NOMO-1 treated with DMSO at 0.1 percent for 48 hours (cell line): ENCODE data around the gene PXMP4.

Experiments
- DNase-seq: peaks from one replicate; lab custom pipeline; 2025; ENCODE audit not compliant: unreplicated experiment; lab: John Stamatoyannopoulos, UW

The PXMP4 gene

GRCh38 chr20:33685328-33686099 lies 34.6 kb downstream of the PXMP4 start:
- peak; percentile 31 for DNase-seq

DNA sequence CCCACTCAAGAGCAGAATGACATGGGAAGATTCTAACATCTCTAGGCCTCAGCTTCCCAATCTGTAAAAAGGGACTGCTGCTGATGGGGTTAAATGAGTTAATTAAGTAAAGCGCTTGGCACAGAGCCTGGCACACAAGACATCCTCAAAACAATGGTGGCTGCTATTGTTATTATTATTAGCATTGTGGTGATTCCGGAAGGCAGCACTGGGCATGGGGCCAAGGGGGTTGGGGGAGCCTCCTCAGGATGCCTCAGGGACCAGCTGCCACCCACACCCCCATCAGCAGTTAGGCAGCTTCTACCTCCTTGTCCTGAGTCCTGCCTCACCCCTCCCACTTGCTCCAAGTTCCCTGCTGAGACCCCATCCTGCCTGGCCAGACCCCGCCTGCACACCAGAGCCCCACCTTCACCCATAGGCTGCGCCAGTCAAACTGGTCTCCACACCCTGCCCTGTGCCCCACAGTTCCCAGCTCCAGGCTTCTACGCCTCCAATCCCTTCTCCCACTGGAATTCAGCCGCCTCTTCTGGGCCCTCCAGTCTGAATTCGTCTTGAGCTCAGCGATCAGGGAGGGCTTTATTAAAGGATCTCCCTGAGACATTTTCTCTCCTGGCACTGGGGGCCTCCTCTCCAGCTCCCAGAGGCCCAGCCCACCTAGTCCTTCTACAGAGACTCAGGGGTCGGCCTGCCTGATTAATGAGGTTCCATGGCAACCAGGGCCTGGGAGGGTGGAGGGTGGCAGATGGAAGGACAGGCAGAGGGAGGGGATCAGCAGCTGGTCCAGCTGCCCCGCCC lies 35.4 kb downstream of the PXMP4 start:
- no peak for DNase-seq

DNA sequence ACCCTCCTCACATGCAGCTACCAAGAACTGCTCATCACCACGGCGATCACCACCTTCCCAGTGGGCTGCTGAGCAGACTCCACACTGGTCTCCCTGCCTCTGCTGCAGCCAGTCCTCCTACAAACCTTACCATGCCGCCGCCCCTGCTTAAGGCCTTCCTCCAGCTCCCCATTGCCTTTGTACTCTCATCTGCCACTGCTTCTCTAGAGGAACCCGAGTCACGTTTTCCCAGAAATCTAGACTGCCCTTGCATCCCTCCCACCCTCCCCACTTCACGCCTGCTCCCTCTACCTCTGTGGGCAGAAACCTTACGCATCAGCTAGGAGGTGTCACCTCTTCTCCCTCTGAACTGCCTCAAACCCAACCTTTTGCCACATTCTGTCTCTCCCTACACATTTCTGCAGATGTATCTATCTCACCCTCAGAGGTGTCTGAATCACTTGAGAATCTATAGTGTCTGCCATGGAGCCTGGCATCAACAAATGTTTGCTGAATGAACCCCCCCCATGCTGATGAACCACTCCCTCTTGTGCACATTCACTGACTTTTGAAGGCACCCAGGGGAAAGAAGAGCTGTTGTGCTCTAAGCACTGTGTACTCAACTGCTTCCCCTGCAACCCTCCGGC lies 38.3 kb downstream of the PXMP4 start:
- no peak for DNase-seq

GRCh38 chr20:33681288-33681687 lies 38.8 kb downstream of the PXMP4 start:
- no peak for DNase-seq

GRCh38 chr20:33680686-33681085 lies 39.4 kb downstream of the PXMP4 start:
- DNase-seq, result no peak

DNA sequence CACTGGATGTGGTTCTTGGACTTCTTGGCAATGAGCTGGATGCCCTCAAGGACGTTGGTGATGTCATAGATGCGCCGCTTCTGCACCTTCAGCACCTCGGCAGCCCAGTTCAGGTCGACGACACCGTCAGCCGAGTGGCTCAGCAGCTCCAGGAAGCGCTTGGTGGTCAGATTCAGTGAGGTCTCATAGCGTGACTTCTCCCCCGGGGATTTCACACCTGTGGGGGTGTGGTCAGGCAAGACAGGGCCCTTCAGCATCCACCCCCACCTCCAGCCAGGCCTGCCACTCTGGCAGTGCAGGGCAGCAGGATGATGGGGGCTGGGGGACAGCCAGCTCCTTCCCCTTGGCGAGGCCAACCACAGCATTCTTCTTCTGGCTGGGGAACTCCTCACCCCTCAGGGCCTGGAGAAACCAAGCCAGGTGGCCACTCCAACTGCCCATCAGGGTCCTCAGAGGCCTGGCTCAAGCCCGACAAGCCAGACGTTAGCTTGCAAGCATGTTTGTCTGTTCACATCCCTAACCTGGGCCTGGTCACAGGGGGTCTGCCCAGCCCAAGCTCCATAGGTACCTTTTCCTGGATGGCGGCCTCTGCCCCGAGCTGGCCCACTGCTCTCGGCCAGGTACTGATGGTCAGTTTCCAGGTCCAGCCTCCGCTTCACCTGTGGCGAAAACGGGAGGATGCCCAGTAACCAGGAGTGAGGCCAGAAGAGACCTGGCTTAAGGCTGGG lies 40.2 kb downstream of the PXMP4 start:
- no peak for DNase-seq

- DNase-seq, result no peak
These were observed 42.0 kb downstream of the PXMP4 start for GRCh38 chr20:33677991-33678702.

DNA sequence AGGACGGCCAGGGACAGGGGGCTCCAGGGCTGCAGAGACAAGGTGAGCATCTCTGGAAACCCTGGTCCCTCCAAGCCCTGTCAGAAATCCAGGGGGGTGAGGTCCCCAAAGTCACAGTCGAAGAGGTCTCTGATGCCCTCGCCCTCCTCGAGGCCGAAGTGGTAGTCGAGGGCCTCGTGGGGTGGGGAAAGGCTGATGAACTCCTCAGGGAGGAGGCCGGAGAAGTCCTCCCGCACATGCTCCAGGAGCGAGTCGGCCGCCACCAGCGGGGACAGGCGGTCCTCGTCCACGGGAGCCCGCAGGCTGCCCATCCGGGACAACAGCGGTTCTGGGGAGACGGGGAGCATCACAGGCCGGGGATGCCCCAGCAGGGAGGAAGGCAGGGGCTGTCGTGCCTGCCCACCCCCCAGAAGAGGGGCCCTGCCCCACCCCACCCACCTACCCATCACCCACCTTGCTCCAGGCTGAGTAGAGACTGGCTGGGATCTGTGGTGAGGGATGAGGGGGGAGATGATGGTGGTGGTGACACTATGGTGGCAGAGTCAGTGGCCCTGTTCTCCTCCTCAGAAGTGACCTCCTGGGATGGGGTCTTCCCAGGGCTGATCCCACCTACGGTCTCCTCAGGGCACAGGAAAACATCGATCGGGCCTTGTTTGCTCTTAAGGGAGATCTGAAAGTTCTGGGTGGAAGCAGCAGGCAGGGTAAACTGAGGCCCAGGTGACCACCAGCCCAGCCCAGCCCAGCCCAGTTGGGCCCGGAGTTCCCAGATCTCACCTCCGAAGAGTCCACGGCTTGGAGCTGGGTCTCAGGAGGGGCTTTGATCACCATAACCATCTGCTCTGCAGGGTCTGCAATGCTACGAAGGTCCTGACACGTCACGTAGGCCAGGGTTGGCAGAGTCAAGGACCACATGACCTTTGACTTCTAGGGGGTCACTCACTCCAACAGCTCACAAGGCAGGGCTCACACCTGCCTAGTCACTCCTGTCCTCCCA lies 43.2 kb downstream of the PXMP4 start:
- DNase-seq, result no peak

DNA sequence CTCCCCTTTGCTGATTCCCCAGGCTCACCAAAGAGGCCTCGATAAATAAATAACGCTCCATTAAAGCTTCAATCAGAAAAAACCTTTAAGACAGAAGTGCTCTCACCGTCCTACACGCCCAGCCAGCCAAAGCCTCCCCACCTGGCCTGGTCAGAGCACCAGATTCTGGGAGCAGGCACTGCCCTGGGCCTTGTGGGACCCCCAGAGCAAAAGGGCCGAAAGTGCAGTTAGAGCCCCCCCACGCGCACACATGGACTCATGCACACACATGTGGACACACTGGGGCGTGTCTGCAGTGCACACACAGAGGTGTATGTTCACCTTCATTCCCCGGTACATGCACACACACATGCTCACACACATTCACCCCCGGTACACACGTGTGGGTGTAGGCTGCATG lies 44.0 kb downstream of the PXMP4 start:
- DNase-seq, result no peak

DNA sequence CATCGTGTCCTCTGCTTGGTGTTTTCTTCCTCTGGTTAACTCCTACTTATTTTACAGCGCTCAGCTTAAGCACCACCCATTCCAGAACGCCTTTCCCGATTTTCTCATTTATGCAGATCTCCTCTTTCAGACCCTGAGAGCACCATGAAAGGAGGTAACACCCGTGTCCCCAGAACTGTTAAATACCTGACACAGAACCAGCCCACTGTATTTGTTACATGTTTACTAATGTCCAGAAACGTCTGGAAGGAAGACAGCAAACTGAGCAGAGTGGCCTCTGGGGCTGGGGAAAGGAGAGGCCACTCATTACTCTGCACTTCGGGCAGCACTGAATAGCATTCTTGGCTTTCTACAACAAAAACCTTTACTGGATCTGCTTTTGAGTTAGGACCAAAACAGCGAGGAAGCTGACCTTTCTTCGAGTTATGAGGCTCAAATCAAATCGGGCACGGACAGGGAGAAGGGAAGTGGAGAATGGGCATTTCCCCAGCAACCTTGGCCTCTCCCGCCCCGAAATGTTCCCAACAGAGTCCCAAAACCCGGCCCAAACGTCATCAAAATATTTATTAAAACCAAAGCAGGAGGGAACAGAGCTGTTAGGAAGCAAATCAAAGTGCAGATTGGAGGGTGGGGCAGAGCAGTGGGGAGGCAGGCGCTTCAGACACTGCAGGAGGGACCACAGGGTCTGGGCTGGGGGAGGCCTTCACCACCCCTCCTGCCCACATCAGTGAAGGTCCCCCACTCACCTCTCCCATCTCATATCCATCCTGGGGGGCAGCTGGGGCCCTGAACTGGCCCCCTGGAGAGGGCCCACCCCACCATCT lies 44.8 kb downstream of the PXMP4 start:
- DNase-seq, result no peak

DNA sequence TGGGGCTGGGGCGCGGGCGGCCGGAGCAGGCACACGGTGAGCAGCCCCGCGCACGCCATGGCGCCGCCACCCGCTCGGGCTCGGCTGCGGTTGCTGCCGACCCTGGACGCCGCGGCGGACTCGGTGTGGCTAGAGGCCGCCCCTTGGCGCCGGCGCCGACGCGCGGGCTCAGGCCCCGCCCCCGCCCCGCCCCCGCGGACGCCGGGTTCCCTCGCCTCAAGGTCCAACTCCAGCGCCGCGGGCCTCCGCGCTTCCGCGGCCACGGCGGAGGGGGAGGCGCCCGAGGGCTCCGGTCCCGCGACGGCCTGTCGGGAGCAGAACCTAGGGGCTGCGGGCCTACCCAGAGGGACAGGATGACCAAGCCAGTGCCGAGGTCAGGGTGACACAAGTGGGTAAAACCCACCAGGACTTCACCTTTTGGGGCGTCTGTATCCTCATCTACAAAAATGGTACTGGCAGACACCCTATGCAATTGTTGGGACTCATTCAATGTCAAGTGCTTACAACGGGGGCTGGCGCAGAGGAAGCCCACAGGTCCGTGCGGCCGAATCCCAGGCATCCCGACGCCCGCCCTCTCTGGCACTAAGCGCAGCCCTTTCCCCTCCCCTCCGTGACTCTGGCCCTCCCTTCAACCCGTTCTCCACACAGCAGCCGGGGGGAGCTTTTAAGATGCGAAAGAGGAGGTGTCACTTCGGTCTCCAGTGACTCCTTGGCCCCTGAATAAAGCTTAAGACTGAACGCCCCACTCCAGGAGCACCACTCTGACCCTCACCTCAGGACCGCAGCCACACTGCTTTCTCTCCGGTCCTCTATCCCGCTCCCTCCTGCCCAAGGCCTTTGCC lies 45.6 kb downstream of the PXMP4 start, which contains the start of gene NECAB3:
NECAB3 (minus strand) TSS at position 135 of the 842 bp plus-strand sequence; CDS start at position 59, 76 bp downstream.
- DNase-seq, result peak; percentile 29

DNA sequence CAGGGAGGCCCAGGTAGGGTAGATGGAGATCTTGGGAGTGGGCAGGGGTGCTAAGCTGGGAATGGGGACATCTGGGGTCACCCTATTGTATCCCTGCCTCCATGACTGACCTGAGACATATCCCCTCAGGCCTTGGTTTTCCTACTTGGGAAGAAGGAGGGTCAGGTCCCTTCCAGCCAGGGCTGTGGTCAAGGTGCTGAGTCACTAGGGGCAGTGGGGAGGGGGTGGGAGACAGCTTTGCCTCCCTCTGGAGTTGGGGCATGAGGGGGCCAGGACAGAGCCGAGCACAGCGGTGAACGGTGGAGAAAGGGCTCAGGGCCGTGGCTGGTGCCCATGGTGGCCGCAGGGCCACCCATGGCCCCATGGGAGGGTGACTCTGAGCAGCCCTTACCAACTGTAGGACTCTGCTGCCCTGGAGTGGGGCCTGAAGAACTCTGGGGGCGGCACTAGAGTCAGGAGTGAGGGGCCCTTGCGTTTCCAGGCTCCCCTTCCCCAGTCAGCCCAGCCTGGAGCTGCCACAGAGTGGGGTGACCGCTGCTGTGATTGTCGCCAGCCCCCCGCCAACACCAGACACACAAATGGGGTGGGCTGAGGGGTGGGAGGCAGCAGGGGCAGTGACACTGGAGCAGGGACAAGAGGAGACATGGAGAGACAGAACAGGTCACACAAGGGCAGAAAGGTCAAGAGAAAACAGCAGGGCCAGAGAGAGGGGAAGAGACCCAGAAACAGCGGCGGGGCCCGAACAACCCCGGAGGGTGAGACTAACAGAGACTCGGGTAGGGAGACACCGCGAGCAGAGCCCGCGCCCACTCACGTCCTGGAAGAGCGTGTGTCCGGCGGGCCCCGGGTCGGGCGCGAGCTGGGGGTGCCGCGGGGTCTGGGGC lies 46.5 kb downstream of the PXMP4 start:
- DNase-seq, result peak; percentile 29

DNA sequence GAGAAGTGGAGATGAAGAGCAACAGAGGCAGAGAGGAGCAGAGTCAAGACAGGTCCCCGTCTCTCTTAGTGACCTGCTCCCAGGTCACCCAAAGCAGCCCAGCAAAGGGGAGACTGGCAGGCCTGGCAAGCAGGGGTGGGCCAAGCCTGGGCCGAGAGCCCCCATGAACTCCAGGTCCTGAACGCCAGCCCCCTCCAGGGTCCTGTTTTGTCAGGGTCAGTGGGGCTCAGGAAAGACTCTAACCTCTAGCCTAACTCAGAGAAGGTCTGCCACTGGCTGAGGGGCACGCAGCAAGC lies 47.0 kb downstream of the PXMP4 start:
- no peak for DNase-seq

DNA sequence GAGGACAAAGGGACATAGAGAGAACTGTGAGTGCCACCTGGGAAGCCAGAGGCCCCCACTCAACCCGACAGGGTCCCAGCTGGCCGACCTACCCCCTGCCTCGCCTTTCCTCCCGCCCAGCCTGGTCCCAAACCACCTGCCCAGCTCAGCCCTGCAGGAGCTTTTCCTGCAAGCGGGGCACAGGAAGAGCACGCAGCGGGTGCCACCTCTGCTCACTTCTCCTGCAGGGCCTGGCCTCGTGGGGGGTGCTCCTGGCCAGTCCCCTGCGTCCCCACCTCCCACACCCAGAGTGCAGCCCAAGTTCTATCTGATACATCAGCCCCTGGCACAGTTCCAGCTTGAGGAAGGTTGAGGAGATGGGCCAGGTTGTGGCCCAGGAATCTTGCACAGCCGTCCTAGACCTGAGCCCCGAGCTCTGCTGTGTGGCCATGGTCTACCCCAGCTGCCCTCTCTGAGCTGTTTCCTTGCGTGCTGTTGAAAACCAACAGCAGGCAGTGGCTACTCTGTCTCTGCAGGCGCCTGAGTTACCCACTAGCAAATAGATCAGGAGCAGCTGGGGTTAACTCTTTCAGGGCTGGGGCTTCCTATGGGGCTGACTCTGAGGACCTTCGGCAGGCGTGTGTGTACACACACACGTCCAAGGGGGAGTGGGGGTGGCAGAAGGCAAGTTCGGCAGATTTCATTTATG lies 47.5 kb downstream of the PXMP4 start:
- DNase-seq, result peak; percentile 1

DNA sequence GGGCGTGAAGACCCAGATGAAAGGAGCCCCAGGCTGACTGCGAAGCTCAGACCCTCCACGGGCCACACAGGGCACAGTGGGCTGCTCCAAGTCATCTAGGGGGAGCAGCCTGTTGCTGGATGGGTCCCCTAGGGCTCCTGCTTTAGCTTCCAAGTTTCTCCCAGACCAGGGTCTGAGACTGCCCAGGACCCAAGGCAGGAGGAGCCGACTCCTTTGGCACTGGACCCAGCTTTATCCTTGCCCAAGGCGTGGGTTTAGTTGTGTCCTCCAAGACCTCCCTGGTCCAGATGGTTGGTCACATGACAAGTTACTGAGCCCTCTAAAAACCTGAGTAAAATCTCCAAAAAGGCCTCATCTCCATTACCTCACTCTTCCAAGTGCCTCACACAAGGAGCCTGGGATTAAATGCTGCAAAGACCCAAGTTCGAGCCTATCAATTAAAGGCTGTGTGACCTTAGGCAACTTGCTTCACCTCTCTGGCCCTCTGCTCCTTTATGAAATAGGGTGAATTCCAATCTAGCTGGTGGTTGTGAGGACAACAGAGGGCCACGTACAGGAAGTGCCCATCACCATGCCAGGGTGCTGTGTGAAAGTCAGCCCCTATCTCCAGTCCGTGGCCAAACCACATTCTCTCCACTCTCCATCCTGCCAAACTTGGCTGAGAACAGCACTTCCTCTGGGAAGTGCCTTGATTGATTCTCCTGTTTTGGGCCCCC lies 48.4 kb downstream of the PXMP4 start:
- DNase-seq, result no peak
